Measurements from ENCODE around the gene FCGR3B.
"Not testable (repeated sequence)": the region's sequence is repeated elsewhere in the genome, so short reads cannot be mapped to it uniquely, and the experiment has no call there.

Gene FCGR3B

DNA sequence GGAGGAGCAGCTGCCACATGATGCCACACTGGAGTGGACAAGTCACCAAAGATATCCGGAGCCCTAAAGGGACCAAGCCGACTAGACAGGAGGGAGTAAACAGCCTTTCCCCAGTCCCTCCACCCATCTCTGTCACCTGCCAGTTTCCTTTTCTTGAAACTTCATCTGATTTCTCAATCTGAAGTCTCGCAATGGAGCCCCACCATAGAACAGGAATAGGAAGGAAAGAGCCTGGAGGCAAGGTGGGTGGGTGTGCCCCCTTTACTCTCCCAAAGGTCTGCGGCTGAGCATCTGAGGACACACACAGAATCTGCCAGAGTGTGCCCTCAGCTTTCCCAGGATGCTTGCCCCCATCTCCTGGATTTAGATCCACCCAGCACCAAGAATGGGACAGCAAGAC lies at the start of gene FCGR3B:
Gene FCGR3B, minus strand, starts transcription at position 101 of the 400 bp plus-strand sequence. Its CDS starts 82 bp downstream, at position 19.
- no peak for DNase-seq (ENCODE audit: low read depth)

DNA sequence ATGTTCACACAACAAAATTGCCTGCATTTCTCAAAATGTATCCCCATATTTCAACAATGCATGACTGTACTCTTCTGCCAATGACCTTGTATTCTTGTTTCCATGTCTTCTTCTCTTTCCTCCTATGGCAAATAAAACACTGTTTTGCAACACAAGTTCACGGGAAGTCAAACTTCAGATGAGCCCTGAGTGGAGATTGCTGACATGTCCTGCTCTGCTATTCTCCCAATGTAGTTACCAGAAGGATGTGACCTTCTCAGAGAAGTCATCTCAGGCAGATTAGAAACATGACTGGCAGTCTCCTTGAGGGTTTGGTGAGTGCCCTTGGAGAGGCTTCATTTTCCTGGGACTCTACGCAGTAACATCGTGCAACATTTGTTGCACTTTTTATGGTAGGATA lies 47.5 kb upstream of the FCGR3B start:
- no peak for DNase-seq (ENCODE audit: low read depth)

DNA sequence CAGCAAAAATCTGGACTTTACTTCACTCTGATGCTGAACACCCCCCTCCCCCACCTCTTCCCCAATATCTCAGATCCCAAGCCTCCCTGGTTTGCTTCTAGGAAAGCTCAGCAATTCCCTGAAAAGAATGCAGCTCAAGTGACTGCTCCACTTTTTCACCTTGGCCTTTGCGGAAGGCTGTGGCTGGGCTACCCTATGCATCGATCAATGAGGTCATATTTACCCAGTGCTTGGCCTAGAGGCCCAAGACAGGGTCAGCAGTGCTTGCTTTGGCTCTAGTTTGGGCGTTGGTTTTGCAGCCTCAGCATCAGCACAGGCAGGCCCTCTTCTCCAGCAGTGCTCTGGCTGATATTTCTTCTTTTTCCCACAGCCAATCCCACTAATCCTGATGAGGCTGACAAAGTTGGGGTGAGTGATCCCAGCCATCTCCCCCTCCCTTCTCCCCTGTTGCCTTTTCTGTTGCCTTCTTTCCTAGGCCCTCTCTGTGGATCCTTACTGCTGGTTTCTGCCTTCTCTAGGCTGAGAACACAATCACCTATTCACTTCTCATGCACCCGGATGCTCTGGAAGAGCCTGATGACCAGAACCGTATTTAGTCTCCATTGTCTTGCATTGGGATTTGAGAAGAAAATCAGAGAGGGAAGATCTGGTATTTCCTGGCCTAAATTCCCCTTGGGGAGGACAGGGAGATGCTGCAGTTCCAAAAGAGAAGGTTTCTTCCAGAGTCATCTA lies 46.1 kb upstream of the FCGR3B start:
- DNase-seq (ENCODE audit: low read depth): no peak

DNA sequence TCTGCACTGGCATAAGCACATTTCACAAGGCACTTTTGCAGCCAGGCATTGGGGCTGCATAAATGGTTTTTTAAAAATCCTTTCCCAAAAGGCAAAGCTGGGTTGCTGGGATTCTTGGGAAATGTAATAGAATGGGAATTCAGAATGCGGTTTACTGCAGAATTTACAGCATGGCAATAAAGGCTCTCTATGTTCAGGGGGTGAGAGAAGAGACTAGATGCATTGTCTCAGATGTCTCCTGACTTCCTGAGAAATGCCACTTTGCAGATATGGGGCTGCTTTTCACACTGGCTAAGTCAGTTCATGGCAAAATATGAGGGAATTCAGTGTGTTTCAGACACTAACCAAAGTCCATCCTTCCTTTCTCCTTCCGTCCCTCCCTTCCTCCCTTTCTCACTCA lies 45.5 kb upstream of the FCGR3B start:
- DNase-seq (ENCODE audit: low read depth): no peak

DNA sequence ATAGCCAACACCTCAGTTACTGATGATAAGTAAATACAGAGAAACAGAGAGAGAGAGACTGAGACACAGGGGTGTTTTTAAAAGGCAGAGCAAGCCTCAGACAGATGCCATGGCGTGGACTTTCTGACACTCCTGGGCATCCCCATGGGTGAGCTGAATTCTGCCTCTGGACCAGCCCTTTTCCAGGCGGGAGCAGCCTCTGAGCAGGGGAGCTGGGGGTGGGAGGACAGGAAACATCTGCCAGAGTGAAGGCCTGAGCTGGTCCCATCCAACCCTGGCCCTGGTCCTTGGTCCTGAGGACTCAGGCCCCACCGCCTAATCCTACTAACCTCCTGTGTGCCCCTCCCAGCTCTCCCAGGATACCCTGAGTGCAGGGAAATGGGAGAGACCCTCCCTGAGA lies 43.9 kb upstream of the FCGR3B start:
- not testable (repeated sequence) for DNase-seq (ENCODE audit: low read depth)

DNA sequence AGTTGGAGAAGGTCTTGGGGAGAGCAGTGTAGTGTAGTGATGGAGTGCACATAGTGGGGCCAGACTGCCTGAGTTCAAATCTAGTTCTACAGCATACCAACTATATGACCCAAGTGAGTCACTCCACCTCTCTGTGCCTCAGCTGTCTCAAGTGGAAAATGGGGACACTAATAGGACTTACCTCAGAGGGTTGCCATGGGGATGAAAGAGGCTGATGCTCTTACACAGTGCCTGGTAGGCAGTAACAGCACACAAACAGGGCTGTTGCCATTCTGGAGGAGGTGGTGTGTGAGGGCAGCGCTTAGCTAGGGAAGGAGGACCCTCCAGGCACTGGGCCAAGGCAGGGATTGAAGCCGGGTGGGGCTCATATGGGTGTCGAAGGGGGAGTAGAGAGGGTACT lies 43.5 kb upstream of the FCGR3B start:
- not testable (repeated sequence) for DNase-seq (ENCODE audit: low read depth)

DNA sequence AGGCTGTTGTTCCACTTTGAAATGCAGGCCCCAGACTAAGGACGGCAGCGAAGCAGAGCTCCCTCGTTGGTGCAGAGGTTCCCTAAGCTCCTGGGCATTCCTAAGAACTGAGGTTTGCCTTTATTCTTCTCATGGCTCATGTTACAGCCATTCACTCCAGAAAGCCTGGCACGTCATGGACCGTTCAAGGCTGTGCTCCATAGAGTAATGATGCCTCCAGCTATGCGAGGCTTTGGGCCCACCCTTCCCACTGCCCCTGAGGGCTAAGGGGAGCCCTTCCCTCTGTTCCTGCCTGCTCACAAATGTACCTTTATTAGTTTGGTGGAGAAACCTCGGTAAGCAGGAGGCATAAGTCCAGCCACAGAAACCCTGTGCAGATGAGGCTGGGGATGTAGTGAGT lies 42.5 kb upstream of the FCGR3B start:
- not testable (repeated sequence) for DNase-seq (ENCODE audit: low read depth)

DNA sequence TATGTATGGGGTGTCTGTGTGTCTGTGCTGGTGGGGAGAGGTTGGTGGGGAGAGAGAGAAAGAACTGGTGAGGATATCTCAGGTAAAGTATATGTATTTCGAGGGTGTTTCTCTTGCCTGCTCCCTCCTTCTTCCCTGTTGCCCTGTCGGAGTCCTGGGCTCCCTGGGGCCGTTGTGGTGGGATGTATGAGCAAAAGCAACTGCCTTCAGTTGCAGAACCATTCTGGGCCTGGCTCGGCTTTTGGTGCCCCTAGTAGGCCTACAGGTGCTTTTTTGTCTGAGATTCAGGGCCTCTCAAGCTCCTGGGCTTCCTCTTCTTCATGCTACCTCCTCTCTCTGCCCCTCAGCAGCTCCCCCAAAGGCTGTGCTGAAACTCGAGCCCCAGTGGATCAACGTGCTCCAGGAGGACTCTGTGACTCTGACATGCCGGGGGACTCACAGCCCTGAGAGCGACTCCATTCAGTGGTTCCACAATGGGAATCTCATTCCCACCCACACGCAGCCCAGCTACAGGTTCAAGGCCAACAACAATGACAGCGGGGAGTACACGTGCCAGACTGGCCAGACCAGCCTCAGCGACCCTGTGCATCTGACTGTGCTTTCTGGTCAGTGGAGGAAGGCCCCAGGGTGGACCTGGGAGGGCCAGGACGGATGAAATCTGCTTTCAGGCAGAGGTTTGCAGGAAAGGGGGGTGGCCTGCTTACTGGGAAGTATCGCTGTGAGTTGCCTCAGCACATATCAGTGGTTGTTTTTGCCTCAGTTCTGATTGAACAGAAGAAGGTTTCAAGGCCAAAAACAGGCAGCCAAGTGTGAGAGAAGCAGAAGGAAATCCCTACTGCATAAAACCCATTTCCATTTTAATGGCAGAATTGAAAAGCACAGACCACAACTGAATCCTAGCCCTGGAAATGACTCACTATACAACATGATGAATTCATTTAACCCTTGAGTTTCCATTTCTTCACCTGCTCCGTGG lies 40.4 kb upstream of the FCGR3B start:
- DNase-seq (ENCODE audit: low read depth): not testable (repeated sequence)

DNA sequence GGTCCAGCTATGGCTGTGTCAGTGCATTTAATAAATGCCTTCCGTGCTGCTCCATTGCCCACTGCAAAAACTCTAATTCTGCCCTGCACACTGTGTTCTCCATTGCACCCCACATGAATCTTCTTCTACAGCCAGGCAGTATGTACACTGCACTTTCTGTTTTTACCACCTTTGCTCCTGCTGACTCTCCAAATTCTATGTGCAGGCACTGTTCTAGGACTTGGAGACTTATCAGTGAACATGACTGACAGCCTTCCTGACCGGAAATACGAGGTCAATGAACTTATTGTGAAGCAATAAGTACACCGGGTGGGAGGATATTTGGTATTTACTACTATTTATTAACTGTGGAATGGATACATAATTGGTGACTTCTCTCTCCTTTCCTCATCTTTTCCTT lies 33.7 kb upstream of the FCGR3B start:
- DNase-seq (ENCODE audit: low read depth): not testable (repeated sequence)

DNA sequence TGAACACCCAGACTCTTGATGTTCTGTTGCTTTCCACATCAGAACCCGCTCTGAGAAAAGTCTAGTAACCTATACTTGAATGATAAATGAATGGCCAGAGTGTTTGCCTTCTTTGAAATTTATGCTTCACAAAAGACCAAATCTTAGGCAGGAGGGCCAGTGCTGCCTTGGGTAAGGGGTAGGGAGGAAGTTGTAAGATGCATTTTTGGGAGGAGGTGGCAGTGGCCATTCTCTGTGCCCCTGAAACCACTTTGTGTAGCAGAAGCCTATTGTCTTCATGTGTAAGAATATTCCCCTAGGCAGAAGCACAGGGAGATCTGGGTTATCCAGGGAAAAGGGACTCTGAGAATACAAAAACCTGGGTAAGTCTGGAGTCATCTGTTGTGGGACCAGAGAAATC lies 32.6 kb upstream of the FCGR3B start:
- DNase-seq (ENCODE audit: low read depth): not testable (repeated sequence)

DNA sequence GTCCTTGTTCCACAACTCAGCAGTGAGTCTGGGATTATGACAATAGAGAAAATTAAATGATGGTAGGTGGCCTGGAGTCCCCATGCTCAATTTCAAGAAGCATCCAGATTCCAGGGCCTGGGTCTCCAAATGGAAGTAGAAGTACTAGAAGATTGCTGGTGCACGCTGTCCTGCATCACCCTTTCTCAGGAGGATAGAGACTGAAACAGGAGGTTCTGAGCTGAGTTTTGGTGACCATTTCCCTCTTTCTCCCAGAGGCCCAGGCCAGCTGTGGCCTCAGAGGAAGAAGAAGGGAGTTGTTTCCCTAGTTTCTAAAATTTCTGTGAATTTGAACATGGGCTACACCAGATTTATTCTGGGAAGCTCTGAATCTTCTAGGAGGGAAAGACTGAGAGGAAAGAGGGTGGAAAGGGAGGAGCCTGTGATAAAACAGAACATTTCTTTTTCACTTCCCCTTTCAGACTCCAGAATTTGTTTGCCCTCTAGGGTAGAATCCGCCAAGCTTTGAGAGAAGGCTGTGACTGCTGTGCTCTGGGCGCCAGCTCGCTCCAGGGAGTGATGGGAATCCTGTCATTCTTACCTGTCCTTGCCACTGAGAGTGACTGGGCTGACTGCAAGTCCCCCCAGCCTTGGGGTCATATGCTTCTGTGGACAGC lies 31.8 kb upstream of the FCGR3B start, which contains the start of gene FCGR2B:
Gene FCGR2B, plus strand, starts transcription at position 460 of the 656 bp plus-strand sequence. Its CDS starts 99 bp downstream, at position 559.
- not testable (repeated sequence) for DNase-seq (ENCODE audit: low read depth)

DNA sequence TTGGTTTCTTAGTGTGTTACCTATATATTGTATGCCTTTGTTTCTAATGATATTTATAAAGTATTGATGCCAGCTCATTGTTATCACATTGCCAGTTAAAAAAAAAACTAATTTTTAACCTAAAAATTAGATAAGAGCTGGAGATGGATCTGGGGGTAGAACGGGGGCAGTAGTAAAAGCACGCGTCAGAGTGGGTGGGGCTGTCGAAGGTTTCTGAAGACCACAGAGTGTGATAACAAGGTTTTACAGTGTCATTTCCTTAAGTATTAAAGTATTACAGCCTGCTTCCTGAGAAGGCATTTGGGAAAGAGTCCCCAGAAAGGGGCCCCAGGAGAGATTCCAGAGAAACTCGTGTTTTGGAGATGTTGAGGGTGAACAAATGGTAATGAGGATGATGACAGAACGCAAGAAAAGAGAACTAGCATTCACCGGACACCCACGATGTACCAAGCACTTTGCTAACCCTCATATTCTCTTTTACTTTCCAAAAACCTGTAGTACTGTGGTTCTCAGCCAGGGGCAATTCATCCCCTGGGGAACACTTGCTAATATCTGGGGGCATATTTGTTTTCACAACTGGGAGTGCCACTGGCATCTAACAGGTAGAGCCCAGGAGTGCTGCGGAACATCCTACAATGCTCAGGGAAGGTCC lies 30.8 kb upstream of the FCGR3B start:
- not testable (repeated sequence) for DNase-seq (ENCODE audit: low read depth)

DNA sequence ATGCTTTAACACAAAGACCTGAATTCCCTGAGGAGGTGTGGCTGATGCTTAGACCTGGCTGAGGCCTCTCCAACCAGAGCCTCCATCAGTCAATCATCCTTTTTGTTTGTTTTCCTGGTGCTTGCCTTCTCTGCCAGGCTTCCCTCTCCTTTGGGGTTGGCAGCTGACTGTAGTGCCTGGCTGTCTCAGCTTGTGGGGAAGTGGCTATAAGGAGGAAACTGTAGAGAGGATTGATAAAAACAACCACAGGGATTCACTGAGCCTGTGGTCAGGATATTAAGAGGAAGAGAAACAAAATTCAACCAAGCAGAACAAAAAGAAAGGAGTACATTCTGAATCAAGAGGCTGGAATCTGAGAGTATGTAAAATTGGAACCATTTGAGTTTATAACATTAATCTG lies 27.5 kb upstream of the FCGR3B start:
- DNase-seq (ENCODE audit: low read depth): not testable (repeated sequence)

DNA sequence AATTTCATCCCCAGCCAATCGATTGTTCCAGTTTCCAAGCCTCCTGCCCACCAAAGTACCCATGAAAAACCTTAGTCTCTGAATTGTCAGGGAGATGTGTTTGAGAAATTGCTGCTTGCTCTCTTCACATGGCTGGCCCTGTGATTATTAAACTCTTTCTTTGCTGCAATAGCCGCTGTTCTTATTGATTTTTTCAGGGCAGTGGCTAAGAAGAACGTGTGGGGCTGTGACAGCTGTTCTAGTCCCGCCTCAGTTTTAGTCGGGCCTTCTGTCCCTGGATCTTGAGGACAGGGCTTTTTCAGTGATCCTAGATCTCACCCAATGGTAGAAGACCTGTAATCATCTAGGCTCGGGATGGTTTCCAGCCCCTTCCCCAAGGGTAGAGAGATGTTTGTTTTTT lies 23.0 kb upstream of the FCGR3B start:
- DNase-seq (ENCODE audit: low read depth): not testable (repeated sequence)

DNA sequence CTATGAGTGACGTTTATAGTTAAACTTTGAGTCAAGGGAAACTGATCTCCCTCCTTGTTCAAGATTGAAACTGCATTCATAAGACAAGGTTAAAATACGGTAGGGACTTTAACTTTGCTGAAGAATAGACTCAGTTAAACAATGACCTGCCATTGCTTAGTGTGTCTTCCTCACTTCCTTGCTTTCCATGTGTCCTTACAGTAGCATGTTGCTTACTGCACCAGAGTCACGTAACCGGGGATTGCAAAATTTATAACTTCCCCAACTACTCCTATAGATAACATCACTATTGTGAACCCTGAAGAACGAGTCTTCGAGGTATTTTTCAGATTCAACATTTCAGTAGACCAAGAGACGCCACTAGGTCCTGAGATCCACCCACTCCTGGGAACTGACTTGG lies 22.6 kb upstream of the FCGR3B start:
- not testable (repeated sequence) for DNase-seq (ENCODE audit: low read depth)

DNA sequence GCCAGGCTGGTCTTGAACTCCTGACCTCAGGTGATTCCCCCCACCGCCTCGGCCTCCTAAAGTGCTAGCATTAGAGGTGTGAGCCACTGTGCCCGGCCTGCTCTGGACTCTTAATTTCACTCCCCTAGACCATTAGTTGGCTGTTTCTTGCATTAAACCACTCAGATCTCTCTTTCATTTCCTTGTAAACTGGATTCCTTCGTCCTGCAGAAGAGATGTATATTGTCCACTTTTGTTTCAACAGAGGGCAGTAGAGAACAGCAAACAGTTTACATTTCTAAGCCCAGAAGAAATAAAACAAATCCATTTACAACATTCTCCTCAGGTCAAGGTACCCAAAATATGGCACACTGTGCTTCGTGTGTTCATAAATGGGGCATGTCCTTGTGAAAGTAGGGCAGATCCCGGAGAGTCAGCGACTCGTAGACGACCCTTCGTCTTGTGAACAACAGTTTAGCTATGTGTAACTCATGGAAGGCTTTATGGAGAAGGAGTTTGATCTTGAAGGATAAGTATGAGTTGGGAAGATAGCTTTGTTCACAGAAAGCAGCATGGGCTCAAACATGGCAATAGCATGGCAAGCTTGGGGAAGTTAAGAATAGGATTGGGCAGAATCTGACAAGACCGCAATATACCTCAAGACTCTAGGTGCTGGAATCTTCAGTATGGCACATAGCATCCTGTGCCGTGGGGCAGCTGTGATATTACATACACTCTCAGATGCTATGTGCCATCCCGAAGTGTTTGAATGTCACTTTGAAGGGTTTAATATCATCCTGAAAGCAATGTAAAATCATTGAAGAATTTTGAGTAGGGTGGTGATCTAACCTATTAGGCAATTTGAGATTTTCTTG lies 16.8 kb upstream of the FCGR3B start:
- DNase-seq (ENCODE audit: low read depth): peak; percentile 19

DNA sequence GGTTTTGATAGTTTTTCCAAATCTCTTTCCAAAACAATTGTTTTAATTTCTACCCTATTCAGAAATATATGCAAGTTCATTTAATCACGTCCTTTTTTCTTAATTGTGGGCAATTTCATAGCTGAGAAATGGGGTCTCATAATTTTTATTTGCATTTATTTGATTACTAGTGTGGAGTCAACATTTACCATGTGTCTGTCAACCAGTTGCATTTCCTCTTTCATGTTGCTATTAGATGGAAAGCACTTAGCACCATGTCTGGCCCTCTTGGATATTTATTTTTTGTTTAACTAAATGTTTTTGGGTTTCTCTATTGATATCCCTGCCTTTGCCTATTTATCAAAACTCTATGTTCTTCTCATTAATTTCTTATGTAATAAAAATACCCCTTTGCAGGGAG lies 13.9 kb upstream of the FCGR3B start:
- DNase-seq (ENCODE audit: low read depth): not testable (repeated sequence)

DNA sequence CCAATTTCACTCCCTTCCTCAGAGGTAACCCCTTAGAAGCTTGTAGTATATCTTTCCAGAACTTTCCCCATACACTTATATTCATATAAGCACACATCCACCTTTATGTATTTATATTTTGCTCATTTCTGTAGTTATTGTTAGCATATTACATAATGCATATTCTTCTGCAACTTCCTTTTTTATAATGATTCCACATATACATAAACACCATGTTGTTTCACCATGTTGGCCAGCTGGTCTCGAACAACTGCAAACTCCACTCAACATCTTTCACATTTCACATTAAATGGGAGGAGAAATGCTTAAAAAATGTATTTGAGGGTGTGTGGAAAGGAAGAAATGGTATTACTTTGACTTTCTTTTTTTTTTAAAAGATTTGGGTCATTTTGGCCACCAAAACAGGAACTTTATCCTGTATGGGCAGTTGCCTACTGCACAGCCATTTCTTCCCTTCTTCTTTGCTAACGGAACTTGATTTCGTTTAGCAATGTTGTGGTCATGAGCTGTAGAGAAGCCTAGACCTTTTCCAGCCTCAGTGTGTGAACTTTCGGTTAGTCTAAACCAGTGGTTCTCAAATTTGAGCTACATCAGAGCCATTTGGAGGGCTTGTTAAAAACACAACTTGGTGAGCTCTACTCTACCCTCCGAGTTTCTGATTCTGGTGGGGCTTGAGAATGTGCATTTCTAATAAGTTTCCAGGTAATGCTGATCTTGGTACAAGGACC lies 12.7 kb upstream of the FCGR3B start:
- DNase-seq (ENCODE audit: low read depth): not testable (repeated sequence)

DNA sequence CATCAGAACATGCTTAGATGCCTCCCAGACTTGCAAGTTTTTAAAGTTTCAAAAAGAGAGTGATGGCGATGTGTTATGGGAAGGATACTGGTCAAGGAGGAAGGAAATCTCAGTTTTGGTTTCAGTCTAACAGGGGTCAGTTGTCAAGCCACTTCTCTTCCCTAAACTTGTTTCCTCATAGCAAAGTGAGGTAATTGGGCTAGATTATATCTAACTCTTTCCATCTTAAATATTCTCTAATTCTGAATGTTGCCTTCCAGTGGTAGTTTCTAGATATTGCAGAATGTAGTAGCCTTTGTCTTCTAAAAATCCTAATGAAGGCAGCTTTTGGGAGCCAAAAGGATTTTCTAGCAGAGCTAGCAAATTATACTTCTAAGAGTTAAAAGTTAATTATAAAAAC lies 11.7 kb upstream of the FCGR3B start:
- DNase-seq (ENCODE audit: low read depth): not testable (repeated sequence)

DNA sequence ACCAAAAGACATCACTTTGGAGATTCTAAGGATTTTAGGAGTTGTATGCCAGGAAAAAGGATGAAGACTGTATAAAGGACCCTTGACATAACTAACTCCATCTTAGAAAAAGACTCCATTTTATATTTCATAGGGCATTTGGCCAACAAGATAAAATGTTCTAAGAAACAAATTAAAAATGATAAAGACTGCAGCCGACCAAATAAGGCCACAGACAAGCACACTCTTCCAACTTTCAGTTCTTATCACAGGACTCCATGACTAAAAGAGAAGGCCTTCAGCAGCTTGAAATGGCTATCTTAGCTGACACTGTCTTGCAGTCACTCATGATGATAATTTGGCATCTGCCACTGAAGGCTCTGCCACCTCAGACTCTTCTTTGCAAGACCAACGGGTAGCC lies 8.2 kb upstream of the FCGR3B start:
- not testable (repeated sequence) for DNase-seq (ENCODE audit: low read depth)
